ENCODE results near the gene PADI4.
"Not testable (repeated sequence)": the region's sequence is repeated elsewhere in the genome, so short reads cannot be mapped to it uniquely, and the experiment has no call there.

Gene PADI4

GRCh38 chr1:17319561-17320350 is 11.8 kb downstream of the PADI4 start:
- POLR2A ChIA-PET, result no interaction called here
- TF ChIP-seq SETDB1 (IDR thresholded peaks at IDR 0.05; ENCODE audit: insufficient read length, low read length) (peak; percentile 57), HOXA7 (CRISPR knock-in tag; IDR thresholded peaks at IDR 0.05; ENCODE audit: borderline replicate concordance) (no peak)
- Histone ChIP-seq H3K4me1 (ENCODE audit: control insufficient read depth, insufficient read depth, low read length) (no peaks in the 10 kb centered on the region), H3K9me3 (ENCODE audit: control insufficient read depth, insufficient read depth, low read depth, low read length) (no peaks in the 10 kb centered on the region), H3K27ac (ENCODE audit: extremely low read depth, low read depth, low read length) (no peak overlapping the region), H3K4me3 (ENCODE audit: low read depth, low read length) (no peak overlapping the region), H3K36me3 (ENCODE audit: control insufficient read depth in 2 of 2, insufficient read depth in 1 of 2, low read length in 2 of 2) (no peaks in the 10 kb centered on the region)
- CTCF ChIA-PET, result interaction anchor here (0.5 to 0.6 kb wide), 3 partner anchors 228 to 927 kb away, joined by 3 to 5 read pairs (median 3); no protein-coding TSS in a partner anchor

- POLR2A ChIA-PET, result interaction anchor here (0.7 kb wide), 1 partner anchor 81 kb away, joined by 3 read pairs; no protein-coding TSS in a partner anchor
- not testable (repeated sequence) for H3K4me1 ChIP-seq (ENCODE audit: control insufficient read depth, insufficient read depth, low read length); H3K36me3 ChIP-seq (ENCODE audit: control insufficient read depth in 2 of 2, insufficient read depth in 1 of 2, low read length in 2 of 2); H3K27ac ChIP-seq (ENCODE audit: extremely low read depth, low read depth, low read length); H3K4me3 ChIP-seq (ENCODE audit: low read depth, low read length); H3K9me3 ChIP-seq (ENCODE audit: control insufficient read depth, insufficient read depth, low read depth, low read length)
- CTCF ChIA-PET, result interaction anchor here (0.6 to 2.0 kb wide), 3 partner anchors 14 to 766 kb away, joined by 3 to 13 read pairs (median 3); no protein-coding TSS in a partner anchor
Observed at GRCh38 chr1:17321857-17322390, 13.9 kb downstream of the PADI4 start.

- ChIA-PET POLR2A (no interaction called here), CTCF (no interaction called here)
- no peak for TF ChIP-seq ZNF768 (tag by site-specific recombination; IDR thresholded peaks at IDR 0.05)
- TF ChIP-seq ZNF548 (tag by site-specific recombination; IDR thresholded peaks at IDR 0.05), result no peak
- no peak for TF ChIP-seq WT1 (tag by site-specific recombination; IDR thresholded peaks at IDR 0.05)
- TF ChIP-seq ZNF830 (tag by site-specific recombination; IDR thresholded peaks at IDR 0.05; ENCODE audit: low read depth), result no peak
- TF ChIP-seq ZNF239 (tag by site-specific recombination; IDR thresholded peaks at IDR 0.05), result no peak
- no peak for TF ChIP-seq ZNF791 (tag by site-specific recombination; IDR thresholded peaks at IDR 0.05)
- no peak for TF ChIP-seq KLF17 (tag by site-specific recombination; IDR thresholded peaks at IDR 0.05)
- TF ChIP-seq ZNF114 (tag by site-specific recombination; IDR thresholded peaks at IDR 0.05), result no peak
- no peak for TF ChIP-seq ZNF514 (tag by site-specific recombination; IDR thresholded peaks at IDR 0.05)
- TF ChIP-seq ZNF654 (tag by site-specific recombination; IDR thresholded peaks at IDR 0.05; ENCODE audit: low read depth), result no peak
- Histone ChIP-seq H3K4me3 (ENCODE audit: low read depth, low read length) (no peak overlapping the region), H3K27ac (ENCODE audit: extremely low read depth, low read depth, low read length) (no peak overlapping the region), H3K9me3 (ENCODE audit: control insufficient read depth, insufficient read depth, low read depth, low read length) (no peaks in the 10 kb centered on the region), H3K4me1 (ENCODE audit: control insufficient read depth, insufficient read depth, low read length) (no peaks in the 10 kb centered on the region), H3K36me3 (ENCODE audit: control insufficient read depth in 2 of 2, insufficient read depth in 1 of 2, low read length in 2 of 2) (no peaks in the 10 kb centered on the region)
Observed at GRCh38 chr1:17328855-17329254, 20.9 kb downstream of the PADI4 start.

- TF ChIP-seq RBAK (tag by site-specific recombination; IDR thresholded peaks at IDR 0.05), result no peak
- TF ChIP-seq ZNF10 (tag by site-specific recombination; IDR thresholded peaks at IDR 0.05), result no peak
- peak; percentile 62 for TF ChIP-seq SETDB1 (IDR thresholded peaks at IDR 0.05; ENCODE audit: insufficient read length, low read length)
- POLR2A ChIA-PET, result no interaction called here
- H3K4me3 ChIP-seq (ENCODE audit: low read depth, low read length), result no peak overlapping the region
- CTCF ChIA-PET, result no interaction called here
- H3K36me3 ChIP-seq (ENCODE audit: control insufficient read depth in 2 of 2, insufficient read depth in 1 of 2, low read length in 2 of 2), result no peaks in the 10 kb centered on the region
- no peak overlapping the region for H3K27ac ChIP-seq (ENCODE audit: extremely low read depth, low read depth, low read length)
- no peaks in the 10 kb centered on the region for H3K9me3 ChIP-seq (ENCODE audit: control insufficient read depth, insufficient read depth, low read depth, low read length)
- H3K4me1 ChIP-seq (ENCODE audit: control insufficient read depth, insufficient read depth, low read length), result no peaks in the 10 kb centered on the region
Observed at GRCh38 chr1:17329610-17330009, 21.6 kb downstream of the PADI4 start.

GRCh38 chr1:17330856-17331255 is 22.9 kb downstream of the PADI4 start:
- no peaks in the 10 kb centered on the region for H3K9me3 ChIP-seq (ENCODE audit: control insufficient read depth, insufficient read depth, low read depth, low read length)
- POLR2A ChIA-PET, result no interaction called here
- no peaks in the 10 kb centered on the region for H3K4me1 ChIP-seq (ENCODE audit: control insufficient read depth, insufficient read depth, low read length)
- H3K36me3 ChIP-seq (ENCODE audit: control insufficient read depth in 2 of 2, insufficient read depth in 1 of 2, low read length in 2 of 2), result no peaks in the 10 kb centered on the region
- H3K27ac ChIP-seq (ENCODE audit: extremely low read depth, low read depth, low read length), result no peak overlapping the region
- H3K4me3 ChIP-seq (ENCODE audit: low read depth, low read length), result no peak overlapping the region
- CTCF ChIA-PET, result no interaction called here
- TF ChIP-seq ZNF645 (tag by site-specific recombination; IDR thresholded peaks at IDR 0.05) (no peak), ZNF433 (tag by site-specific recombination; IDR thresholded peaks at IDR 0.05; ENCODE audit: low read depth) (no peak), ZNF626 (tag by site-specific recombination; IDR thresholded peaks at IDR 0.05) (no peak), ZNF138 (tag by site-specific recombination; IDR thresholded peaks at IDR 0.05; ENCODE audit: borderline replicate concordance) (no peak), SP7 (tag by site-specific recombination; IDR thresholded peaks at IDR 0.05) (no peak), ZNF140 (tag by site-specific recombination; IDR thresholded peaks at IDR 0.05) (no peak), ZBTB6 (tag by site-specific recombination; IDR thresholded peaks at IDR 0.05) (no peak), ZNF114 (tag by site-specific recombination; IDR thresholded peaks at IDR 0.05) (no peak), ZNF544 (tag by site-specific recombination; IDR thresholded peaks at IDR 0.05) (no peak)
